Heart left ventricle (tissue), 16 donors: ENCODE data around the gene XRCC5. TPM values are rescaled to one million over a fixed set of nuclear protein-coding genes. Genes with fewer than 3 reads are reported as not detected.

Experiments used
- ATAC-seq, 4 donors: fragments of 200-7000 bp; cut with Tn5 transposase; one replicate each; pipeline ENCODE4 v1.9.1; 2020 to 2022; ENCODE audit warnings: moderate library complexity in 4 of 4, mild to moderate bottlenecking in 3 of 4, moderate number of reproducible peaks in 1 of 4
- DNase-seq, 5 donors: peaks; one replicate each; pipeline ENCODE4 v3.0.0-alpha.2; 2020
- H3K27ac ChIP-seq, 12 donors: fragments of 200-600 bp; sonication (generic) in 4 of 12; one replicate each; pipeline versions ENCODE4 v1.5.0 to v1.8.0; 2016 to 2022; ENCODE audit warnings: mild to moderate bottlenecking in 2 of 12
- H3K27me3 ChIP-seq, 9 donors: fragments of 200-600 bp; sonication (generic) in 2 of 9; one replicate each; pipeline versions ENCODE4 v1.5.1 to v1.8.0; 2016 to 2022; ENCODE audit warnings: mild to moderate bottlenecking in 3 of 9
- H3K36me3 ChIP-seq, 9 donors: fragments of 200-600 bp; sonication (generic) in 2 of 9; one replicate each; pipeline versions ENCODE4 v1.5.0 to v1.8.0; 2018 to 2022; ENCODE audit warnings: mild to moderate bottlenecking in 2 of 9
- H3K4me1 ChIP-seq, 12 donors: fragments of 200-600 bp; sonication (generic) in 4 of 12; one replicate each; pipeline versions ENCODE4 v1.5.0 to v1.8.0; 2016 to 2022; ENCODE audit warnings: mild to moderate bottlenecking in 3 of 12
- H3K4me3 ChIP-seq, 12 donors: fragments of 200-600 bp; sonication (generic) in 4 of 12; one replicate each; pipeline versions ENCODE4 v1.5.0 to v1.8.0; 2017 to 2022; ENCODE audit warnings: mild to moderate bottlenecking in 9 of 12, moderate library complexity in 4 of 12
- H3K9me3 ChIP-seq, 12 donors: fragments of 200-600 bp; sonication (generic) in 4 of 12; one replicate each; pipeline versions ENCODE4 v1.5.0 to v1.8.0; 2016 to 2022; ENCODE audit warnings: mild to moderate bottlenecking in 1 of 12
- POLR2A ChIP-seq, 2 donors: fragments of 450-650 bp; IDR thresholded peaks; one replicate each; pipeline ENCODE4 v1.6.1; 2017; ENCODE audit warnings: antibody characterized with exemption in 2 of 2, mild to moderate bottlenecking in 2 of 2, moderate library complexity in 2 of 2
- WGBS, 4 donors: extraction: QIAGEN DNeasy Blood & Tissue Kit in 2 of 4; methylation state at CpG; one replicate each; pipeline versions ENCODE4 v1.1.5 to v1.1.7; 2013 to 2018; 5-methylcytosine and 5-hydroxymethylcytosine counted together
- intact Hi-C, 10 donors: fragments of 100-400 bp; cut with DNase I; formaldehyde crosslinking; loops; one replicate each; pipeline versions ENCODE4 v1.11.1 to v1.14.2; 2022
- polyA plus RNA-seq, 2 donors: library from polyadenylated mRNA; stranded (reverse); fragments of 200-250 nt; gene quantifications; one replicate each; pipeline ENCODE4 v1.2.3, GENCODE V29; 2013
- total RNA-seq, 9 donors: library from RNA; depleted of rRNA in 2 of 9; stranded (reverse); fragments of >200 nt in 2 of 9; fragmentation: NEBNext Ultra II Directional in 3 of 9; extraction: Animal tissue kit (Norgen Biotek cat#: 25700) in 3 of 9; gene quantifications; one replicate each; pipeline versions ENCODE4 v1.1.0 to v1.2.4, GENCODE V29; 2016 to 2023
- TF ChIP-seq, protein P1 (sequence below), 12 donors: fragments of 200-600 bp; sonication (generic) in 4 of 12; IDR thresholded peaks; one replicate each; pipeline versions ENCODE4 v1.5.0 to v1.8.0; 2018 to 2022; ENCODE audit warnings: antibody characterized with exemption in 12 of 12, mild to moderate bottlenecking in 5 of 12
- donor health status: ischemic (EF 13 %, LVEDD 7.1; RV severe dilation, severe dysfunction).
- donor health status: healthy with polysubstance abuse.
- donor health status: DM: no; HTN: yes; CAD: no.
- donor health status: DM: no; HTN: no; CAD: no.
- donor health status: ischemic (EF 25% LVEDD 6.9; RV normal size, moderate dysfunction).
- donor health status: ischemic (EF 25% LVEDD 5.7; RV mildly dilated, moderate dysfunction).
- donor health status: healthy.
- donor health status: DM: yes; HTN: yes; CAD: no.
- donor health status: ischemic (EF 35%, LVEDD 5.7; RV mildly dilated, moderate dysfunction).
- donor health status: nonischemic (EF 11% LVEDD 7.7; RV severe dilation, severe dysfunction).
- donor health status: DM: yes; HTN: yes; CAD: no.
- donor health status: PGD.
- donor health status: ischemic (EF 29% LVEDD 5.4; RV normal size, mild dysfunction).
- donor health status: nonischemic (EF 23%, LVEDD 6.1; RV moderate dilation, normal function).

XRCC5 gene
- total and polyA plus RNA-seq, 11 donors: 40.0 to 197 (median 126) TPM

DNA sequence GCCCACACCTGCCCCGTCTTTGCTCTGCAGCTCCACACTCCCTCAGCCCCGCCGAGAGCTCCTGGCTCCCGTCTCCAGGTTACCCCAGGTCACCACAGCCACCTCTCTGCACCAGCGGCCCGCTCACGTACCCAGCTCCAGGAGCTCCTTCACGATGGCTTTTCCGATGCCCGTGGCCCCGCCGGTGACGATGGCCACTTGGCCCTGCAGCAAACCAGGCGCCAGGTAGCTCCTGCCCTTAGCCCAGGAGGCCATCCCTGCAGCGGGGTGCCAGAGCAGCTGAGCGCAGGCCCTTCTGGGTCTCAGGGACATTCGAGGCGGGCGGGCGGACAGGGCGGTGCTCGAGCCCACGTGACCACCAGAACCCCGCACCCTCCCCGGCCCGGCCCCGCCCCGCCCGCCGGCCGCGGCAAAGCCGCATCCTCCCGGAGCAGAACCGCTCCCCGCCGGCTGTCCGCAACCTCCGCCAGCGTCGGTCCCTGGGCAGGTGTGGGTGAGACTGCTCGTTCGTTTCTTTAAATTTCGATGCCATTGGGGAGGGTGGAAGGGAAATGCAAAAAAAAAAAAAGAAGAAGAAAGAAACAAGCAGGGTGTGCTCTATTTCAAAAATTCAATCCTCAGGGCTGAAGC, 27.5 kb upstream of the XRCC5 start, which contains the start of the genes PECR and TMEM169:
PECR (minus strand) TSS at position 323 of the 630 bp plus-strand sequence; CDS start at position 255, 68 bp downstream.
TMEM169 (plus strand) TSS at position 433 of the 630 bp plus-strand sequence. CDS start 14,045 bp downstream, outside the sequence.
- H3K27ac ChIP-seq: peak within 1 kb of the TSS in 7 of 12 donors; percentile 3 to 70 (median 26)
- peak; percentile 87 to 99 (median 99) for ATAC-seq
- DNase-seq: peak; percentile 79 to 90 (median 82)
- H3K36me3 ChIP-seq: no peaks in the 10 kb centered on the region
- H3K27me3 ChIP-seq: no peaks in the 10 kb centered on the region
- WGBS, 4 donors: 1% methylated on average over 34 to 44 of the region's 44 CpGs
- intact Hi-C loops: loop anchor here in 1 of 10 donors (1.0 kb wide), 1 partner anchor 28 kb away; the partner anchor contains the start of gene XRCC5
- no peaks in the 10 kb centered on the region for H3K9me3 ChIP-seq
- peak in 1 of 2 donors; percentile 36 for TF ChIP-seq POLR2A (IDR thresholded peaks at IDR 0.05)
- TF ChIP-seq, protein P1, sequence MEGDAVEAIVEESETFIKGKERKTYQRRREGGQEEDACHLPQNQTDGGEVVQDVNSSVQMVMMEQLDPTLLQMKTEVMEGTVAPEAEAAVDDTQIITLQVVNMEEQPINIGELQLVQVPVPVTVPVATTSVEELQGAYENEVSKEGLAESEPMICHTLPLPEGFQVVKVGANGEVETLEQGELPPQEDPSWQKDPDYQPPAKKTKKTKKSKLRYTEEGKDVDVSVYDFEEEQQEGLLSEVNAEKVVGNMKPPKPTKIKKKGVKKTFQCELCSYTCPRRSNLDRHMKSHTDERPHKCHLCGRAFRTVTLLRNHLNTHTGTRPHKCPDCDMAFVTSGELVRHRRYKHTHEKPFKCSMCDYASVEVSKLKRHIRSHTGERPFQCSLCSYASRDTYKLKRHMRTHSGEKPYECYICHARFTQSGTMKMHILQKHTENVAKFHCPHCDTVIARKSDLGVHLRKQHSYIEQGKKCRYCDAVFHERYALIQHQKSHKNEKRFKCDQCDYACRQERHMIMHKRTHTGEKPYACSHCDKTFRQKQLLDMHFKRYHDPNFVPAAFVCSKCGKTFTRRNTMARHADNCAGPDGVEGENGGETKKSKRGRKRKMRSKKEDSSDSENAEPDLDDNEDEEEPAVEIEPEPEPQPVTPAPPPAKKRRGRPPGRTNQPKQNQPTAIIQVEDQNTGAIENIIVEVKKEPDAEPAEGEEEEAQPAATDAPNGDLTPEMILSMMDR (IDR thresholded peaks at IDR 0.05): peak in 2 of 12 donors; percentile 4 to 8
- H3K4me3 ChIP-seq: peak within 1 kb of the TSS; percentile 41 to 80 (median 66)
- H3K4me1 ChIP-seq: peaks cover 0 to 28% (median 4%) of the 10 kb centered on the region in 12 donors

DNA sequence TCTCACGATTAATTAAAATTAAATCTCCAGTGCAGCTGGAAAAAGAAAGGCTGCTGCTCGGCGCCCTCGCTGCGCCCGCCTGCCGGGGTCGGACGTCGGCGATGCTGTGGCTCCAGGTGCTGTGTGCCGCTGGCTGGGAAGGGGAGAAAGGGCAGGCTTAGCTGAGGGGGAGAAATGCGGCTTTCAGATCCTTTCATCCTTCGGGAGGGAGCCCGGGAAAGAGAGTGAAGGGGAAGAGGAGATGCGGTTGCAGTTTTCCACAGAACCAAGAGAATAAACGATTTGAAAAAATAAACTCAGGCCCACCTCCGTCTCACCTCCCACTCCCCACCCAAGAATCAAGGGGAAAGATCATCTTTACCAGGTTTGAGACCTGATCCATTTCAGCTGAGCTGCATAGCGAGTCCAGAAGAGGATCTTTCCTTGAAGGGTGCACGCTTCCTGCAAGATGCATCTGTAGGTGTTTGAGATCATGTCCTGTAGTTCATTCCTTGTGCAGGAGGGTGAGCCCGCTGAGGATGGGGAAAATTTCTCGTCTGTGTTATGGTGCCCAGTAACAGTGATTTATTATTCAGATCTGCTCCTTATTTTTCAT, 26.9 kb upstream of the XRCC5 start:
- peaks cover 0 to 28% (median 4%) of the 10 kb centered on the region in 12 donors for H3K4me1 ChIP-seq
- ATAC-seq (peak in 1 of 4 donors; percentile 41), DNase-seq (no peak)
- peak overlapping the region in 5 of 12 donors; percentile 20 to 70 (median 32) for H3K27ac ChIP-seq
- peak overlapping the region; percentile 41 to 80 (median 66) for H3K4me3 ChIP-seq
- intact Hi-C loops: no loop called here
- TF ChIP-seq, protein P1 (IDR thresholded peaks at IDR 0.05): no peak
- no peak for TF ChIP-seq POLR2A (IDR thresholded peaks at IDR 0.05)
- 13 to 22% (median 19%) methylated on average over 22 of the region's 22 CpGs for WGBS, 4 donors
- no peaks in the 10 kb centered on the region for H3K36me3 ChIP-seq
- no peaks in the 10 kb centered on the region for H3K9me3 ChIP-seq
- H3K27me3 ChIP-seq: no peaks in the 10 kb centered on the region

- H3K27me3 ChIP-seq: no peaks in the 10 kb centered on the region
- WGBS, 4 donors: 70 to 74% (median 71%) methylated on average over 3 of the region's 3 CpGs
- ATAC-seq (no peak), DNase-seq (peak in 3 of 5 donors; percentile 13 to 41 (median 33))
- H3K4me3 ChIP-seq: peak overlapping the region in 1 of 12 donors; percentile 67
- no peaks in the 10 kb centered on the region for H3K36me3 ChIP-seq
- intact Hi-C loops: no loop called here
- peak overlapping the region in 1 of 12 donors; percentile 5 for H3K27ac ChIP-seq
- TF ChIP-seq POLR2A (IDR thresholded peaks at IDR 0.05): no peak
- TF ChIP-seq, protein P1 (IDR thresholded peaks at IDR 0.05): no peak
- H3K9me3 ChIP-seq: no peaks in the 10 kb centered on the region
- peaks cover 0 to 28% (median 4%) of the 10 kb centered on the region in 12 donors for H3K4me1 ChIP-seq
Measured at GRCh38 chr2:216082805-216083204, 26.3 kb upstream of the XRCC5 start.
